HEK293T (cell line): ENCODE results near the gene CTSW.

ENCODE experiments used
- CTCF ChIA-PET: fragments of 350-600 bp; formaldehyde crosslinking; extraction: SDS; loops from one replicate; lab custom pipeline; 2021; ENCODE audit warnings: antibody characterized with exemption, inconsistent platforms; lab: Yijun Ruan, JAX
- POLR2A ChIA-PET: fragments of 350-600 bp; formaldehyde crosslinking; extraction: SDS; loops from one replicate; lab custom pipeline; 2020; ENCODE audit warnings: antibody characterized with exemption, inconsistent platforms; lab: Yijun Ruan, JAX
- DNase-seq: peaks from one replicate; pipeline ENCODE4 v3.0.0; 2012; ENCODE audit warnings: mixed read lengths; ENCODE audit errors: extremely low spot score
- ARNT ChIP-seq: fragments of 450-650 bp; IDR thresholded peaks from 2 replicates; pipeline ENCODE4 v1.6.1; 2017; ENCODE audit warnings: mild to moderate bottlenecking
- BHLHE40 ChIP-seq: fragments of 450-650 bp; IDR thresholded peaks from 2 replicates; pipeline ENCODE4 v1.6.1; 2016; ENCODE audit warnings: mild to moderate bottlenecking, moderate library complexity, borderline replicate concordance
- CTBP1 ChIP-seq: fragments of 450-650 bp; IDR thresholded peaks from 2 replicates; pipeline ENCODE4 v1.6.1; 2016; ENCODE audit warnings: borderline replicate concordance
- ELF4 ChIP-seq: fragments of 450-650 bp; IDR thresholded peaks from 2 replicates; pipeline ENCODE4 v1.6.1; 2017; ENCODE audit warnings: antibody characterized with exemption
- FOXA1 ChIP-seq: fragments of 450-650 bp; IDR thresholded peaks from 2 replicates; pipeline ENCODE4 v1.6.1; 2016; ENCODE audit warnings: mild to moderate bottlenecking
- FOXK2 ChIP-seq: fragments of 450-650 bp; IDR thresholded peaks from 2 replicates; pipeline ENCODE4 v1.6.1; 2016; ENCODE audit warnings: mild to moderate bottlenecking
- FOXM1 ChIP-seq: fragments of 450-650 bp; IDR thresholded peaks from 2 replicates; pipeline ENCODE4 v1.6.1; 2017; ENCODE audit warnings: mild to moderate bottlenecking, borderline replicate concordance
- HDGF ChIP-seq: fragments of 450-650 bp; IDR thresholded peaks from 2 replicates; pipeline ENCODE4 v1.6.1; 2017; ENCODE audit warnings: antibody characterized with exemption, borderline replicate concordance
- L3MBTL2 ChIP-seq: fragments of 450-650 bp; conservative IDR thresholded peaks from 2 replicates; pipeline ENCODE4 v1.6.1; 2016; ENCODE audit warnings: mild to moderate bottlenecking
- LEF1 ChIP-seq: fragments of 450-650 bp; IDR thresholded peaks from 2 replicates; pipeline ENCODE4 v1.6.1; 2017; ENCODE audit warnings: mild to moderate bottlenecking, borderline replicate concordance
- NFRKB ChIP-seq: fragments of 450-650 bp; IDR thresholded peaks from 2 replicates; pipeline ENCODE4 v1.6.1; 2016; ENCODE audit warnings: mild to moderate bottlenecking, moderate library complexity
- SP1 ChIP-seq: fragments of 450-650 bp; IDR thresholded peaks from 2 replicates; pipeline ENCODE4 v1.6.1; 2017
- SUZ12 ChIP-seq: fragments of 450-650 bp; IDR thresholded peaks from 2 replicates; pipeline ENCODE4 v1.6.1; 2016; ENCODE audit warnings: mild to moderate bottlenecking
- TARDBP ChIP-seq: fragments of 450-650 bp; IDR thresholded peaks from 2 replicates; pipeline ENCODE4 v1.6.1; 2016
- ZNF384 ChIP-seq: fragments of 450-650 bp; IDR thresholded peaks from 2 replicates; pipeline ENCODE4 v1.6.1; 2016
- TF ChIP-seq, protein P1 (sequence below): fragments of 450-650 bp; IDR thresholded peaks from 2 replicates; pipeline ENCODE4 v1.6.1; 2016

Gene CTSW

DNA sequence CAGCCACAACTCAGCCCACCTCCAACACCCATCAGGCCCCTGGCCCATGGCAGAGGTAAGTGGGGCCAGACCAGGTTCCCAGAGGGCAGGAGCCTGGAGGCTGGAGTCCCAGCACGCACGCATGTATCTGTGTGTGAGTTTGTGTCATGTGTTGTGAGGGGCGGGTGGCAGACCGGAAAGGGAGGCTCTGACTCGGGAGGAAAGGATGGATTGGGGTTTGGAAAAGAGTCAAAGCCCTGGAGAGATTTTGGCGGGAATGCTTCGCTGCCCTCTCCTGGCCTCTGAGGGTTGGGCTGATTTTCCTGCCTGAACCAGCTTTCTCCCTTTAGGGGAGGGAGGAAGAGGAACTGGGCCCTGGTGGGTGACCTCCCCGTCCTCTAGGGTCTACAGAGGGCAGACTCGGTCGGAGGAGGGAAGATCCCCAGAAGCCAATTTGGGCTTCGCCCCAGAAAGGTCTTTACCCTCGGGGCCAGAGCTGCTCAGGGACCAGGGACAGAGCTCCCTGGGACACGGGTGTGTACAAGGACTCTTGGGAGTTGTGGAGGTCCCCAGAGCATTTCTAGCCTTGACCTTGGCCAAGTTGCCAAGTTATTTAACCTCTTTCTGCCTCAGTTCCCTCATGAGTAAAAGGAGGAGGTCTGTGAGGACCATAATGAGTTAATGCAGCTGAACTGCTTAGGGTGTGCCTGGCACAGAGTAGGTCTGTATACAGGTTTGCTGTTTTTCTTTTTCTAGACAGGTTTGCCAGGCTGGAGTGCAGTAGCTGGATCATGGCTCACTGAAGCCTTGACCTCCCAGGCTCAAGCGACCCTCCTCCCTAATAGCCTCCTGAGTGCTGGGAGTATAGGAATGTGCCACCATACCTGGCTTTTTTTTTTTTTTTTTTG lies 32.3 kb downstream of the CTSW start:
- TF ChIP-seq L3MBTL2 (peak; percentile 69), CTBP1 (no peak), BHLHE40 (no peak)
- peak; percentile 68 for DNase-seq
- ChIA-PET CTCF (interaction anchor here (2.1 to 3.0 kb wide), 2 partner anchors 22 to 27 kb away, joined by 8 to 26 read pairs; partner anchors contain the start of genes CCDC85B and FIBP), POLR2A (interaction anchor here (0.7 to 3.6 kb wide), 8 partner anchors 10 to 53 kb away, joined by 3 to 46 read pairs (median 4); partner anchors contain the start of genes CCDC85B and FIBP)

DNA sequence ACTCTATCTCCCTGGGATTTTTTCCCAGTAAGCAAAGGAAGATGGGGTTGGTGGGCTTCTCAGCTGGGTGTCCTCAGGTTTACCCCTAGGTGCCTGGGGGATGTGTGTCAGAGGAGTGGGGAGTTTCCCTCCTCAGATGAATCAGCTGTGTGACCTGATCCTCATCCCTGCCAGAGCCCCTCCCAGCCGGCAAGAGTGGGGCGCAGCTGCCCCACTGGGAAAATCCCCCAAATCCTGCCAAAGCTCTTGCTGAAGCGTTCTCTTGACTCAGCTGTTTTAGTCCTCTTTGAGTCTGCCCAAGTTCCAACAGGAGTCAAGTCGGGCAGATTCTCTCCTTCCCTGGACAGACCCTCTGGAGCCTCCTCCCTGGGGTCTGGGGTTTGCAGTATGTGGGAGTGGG lies 33.2 kb downstream of the CTSW start:
- no peak for DNase-seq
- no peak for TF ChIP-seq ARNT
- CTCF ChIA-PET, result interaction anchor here (0.6 to 3.0 kb wide), 3 partner anchors 23 to 147 kb away, joined by 3 to 26 read pairs (median 8); partner anchors contain the start of genes CCDC85B and FIBP
- POLR2A ChIA-PET, result interaction anchor here (1.4 to 3.6 kb wide), 2 partner anchors 11 to 23 kb away, joined by 4 to 46 read pairs; partner anchors contain the start of genes CCDC85B and FIBP

- TF ChIP-seq FOXM1, result no peak
- no peak for TF ChIP-seq FOXA1
- TF ChIP-seq LEF1, result no peak
- no peak for TF ChIP-seq FOXK2
- no peak for TF ChIP-seq SUZ12
- TF ChIP-seq TARDBP, result no peak
- TF ChIP-seq ZNF384, result no peak
- TF ChIP-seq SP1, result no peak
- TF ChIP-seq, protein P1, sequence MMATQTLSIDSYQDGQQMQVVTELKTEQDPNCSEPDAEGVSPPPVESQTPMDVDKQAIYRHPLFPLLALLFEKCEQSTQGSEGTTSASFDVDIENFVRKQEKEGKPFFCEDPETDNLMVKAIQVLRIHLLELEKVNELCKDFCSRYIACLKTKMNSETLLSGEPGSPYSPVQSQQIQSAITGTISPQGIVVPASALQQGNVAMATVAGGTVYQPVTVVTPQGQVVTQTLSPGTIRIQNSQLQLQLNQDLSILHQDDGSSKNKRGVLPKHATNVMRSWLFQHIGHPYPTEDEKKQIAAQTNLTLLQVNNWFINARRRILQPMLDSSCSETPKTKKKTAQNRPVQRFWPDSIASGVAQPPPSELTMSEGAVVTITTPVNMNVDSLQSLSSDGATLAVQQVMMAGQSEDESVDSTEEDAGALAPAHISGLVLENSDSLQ, result no peak
- ChIA-PET CTCF (interaction anchor here (0.8 to 1.6 kb wide), 4 partner anchors 24 to 30 kb away, joined by 3 to 6 read pairs (median 4); partner anchors contain the start of gene FIBP), POLR2A (interaction anchor here (0.6 to 2.6 kb wide), 6 partner anchors 9 to 1510 kb away, joined by 3 to 35 read pairs (median 4); partner anchors contain the start of genes CCDC85B, FIBP and MUS81)
- no peak for DNase-seq
Measured at GRCh38 chr11:65915101-65915820, 35.6 kb downstream of the CTSW start.

DNA sequence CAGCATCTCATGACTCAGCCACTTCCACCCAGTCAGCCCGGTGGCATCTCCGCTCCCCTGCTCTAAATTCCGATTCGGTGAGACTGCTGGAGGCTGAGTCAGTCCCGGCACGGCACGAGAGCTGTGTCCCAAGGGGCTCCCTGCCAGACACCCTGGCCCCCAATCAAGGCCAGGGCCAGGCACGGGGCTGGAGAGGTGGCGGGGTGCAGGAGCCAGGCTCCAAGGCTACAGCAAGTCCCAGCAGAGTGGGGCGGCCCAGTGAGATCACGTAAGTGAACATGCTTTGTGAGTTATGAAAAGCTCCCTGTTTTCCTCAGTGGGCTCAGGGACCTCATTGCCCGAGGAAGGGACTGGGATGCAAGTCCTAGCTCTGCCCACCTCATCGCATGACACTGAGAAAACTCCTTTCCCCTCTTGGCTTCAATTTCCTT lies 36.2 kb downstream of the CTSW start:
- CTCF ChIA-PET, result interaction anchor here (0.8 to 1.6 kb wide), 4 partner anchors 25 to 31 kb away, joined by 3 to 6 read pairs (median 4); partner anchors contain the start of gene FIBP
- POLR2A ChIA-PET, result interaction anchor here (0.6 to 2.6 kb wide), 4 partner anchors 9 to 56 kb away, joined by 3 to 35 read pairs (median 6); partner anchors contain the start of genes CCDC85B, FIBP and MUS81
- DNase-seq, result no peak
- TF ChIP-seq ZNF384, result no peak
- TF ChIP-seq TARDBP, result no peak
- no peak for TF ChIP-seq FOXM1
- TF ChIP-seq SP1, result no peak
- TF ChIP-seq FOXA1, result no peak
- TF ChIP-seq SUZ12, result no peak
- no peak for TF ChIP-seq CTBP1
- TF ChIP-seq ARNT, result no peak
- no peak for TF ChIP-seq FOXK2
- TF ChIP-seq, protein P1, result no peak
- no peak for TF ChIP-seq NFRKB
- no peak for TF ChIP-seq L3MBTL2
- no peak for TF ChIP-seq HDGF
- TF ChIP-seq ELF4, result no peak
- TF ChIP-seq LEF1, result no peak
- TF ChIP-seq BHLHE40, result no peak

DNA sequence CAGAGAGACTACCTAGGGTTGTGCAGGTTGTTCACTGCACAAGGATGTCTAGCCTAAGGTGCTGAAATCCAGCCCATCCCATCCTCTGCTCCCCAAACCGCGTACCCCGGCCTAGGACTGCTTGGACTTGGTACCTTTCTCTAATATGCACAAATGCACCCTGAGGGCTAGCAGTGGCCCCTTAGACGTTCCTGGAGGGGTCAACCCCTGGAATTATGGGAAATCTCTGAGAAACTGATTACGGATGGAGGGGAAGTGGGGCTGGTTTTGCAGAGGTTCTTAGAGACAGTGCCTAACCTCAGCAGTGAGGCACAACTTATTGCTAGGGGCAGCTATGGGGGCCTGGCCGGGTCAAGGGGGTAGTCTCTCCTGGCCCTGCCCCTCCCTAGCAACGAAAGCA lies 36.8 kb downstream of the CTSW start:
- POLR2A ChIA-PET, result interaction anchor here (0.6 to 2.6 kb wide), 4 partner anchors 10 to 57 kb away, joined by 3 to 35 read pairs (median 6); partner anchors contain the start of genes CCDC85B, FIBP and MUS81
- DNase-seq, result no peak
- TF ChIP-seq NFRKB (no peak), LEF1 (no peak), BHLHE40 (no peak), ARNT (no peak), ELF4 (no peak), L3MBTL2 (no peak), CTBP1 (no peak), SP1 (no peak), SUZ12 (no peak), FOXK2 (no peak)
- TF ChIP-seq, protein P1, result no peak
- CTCF ChIA-PET, result interaction anchor here (0.8 to 1.6 kb wide), 4 partner anchors 25 to 31 kb away, joined by 3 to 6 read pairs (median 4); partner anchors contain the start of gene FIBP

GRCh38 chr11:65917077-65917433 lies 37.4 kb downstream of the CTSW start:
- ChIA-PET CTCF (interaction anchor here (0.6 kb wide), 1 partner anchor 206 kb away, joined by 3 read pairs; no protein-coding TSS in a partner anchor), POLR2A (interaction anchor here (1.4 to 1.7 kb wide), 2 partner anchors 28 to 57 kb away, joined by 7 to 10 read pairs; partner anchors contain the start of genes FIBP and MUS81)
- TF ChIP-seq ELF4, result no peak
- no peak for TF ChIP-seq HDGF
- TF ChIP-seq ZNF384, result no peak
- TF ChIP-seq FOXK2, result no peak
- no peak for DNase-seq
